ENCODE measurements around the gene AP5S1.

The AP5S1 gene

GRCh38 chr20:3803289-3803688 is 17.1 kb upstream of the AP5S1 start:
- no peak for TF ChIP-seq CTCF (IDR thresholded peaks at IDR 0.05; ENCODE audit: insufficient read depth, low read length, poor library complexity, severe bottlenecking)
- no peaks in the 10 kb centered on the region for H3K27me3 ChIP-seq (replicated peaks; ENCODE audit: control insufficient read depth, insufficient read depth, low read length)
- H3K4me3 ChIP-seq (replicated peaks; ENCODE audit: low read depth, low read length), result no peak overlapping the region
- no peak for DNase-seq (ENCODE audit: extremely low read depth, insufficient read length)
- H3K36me3 ChIP-seq (ENCODE audit: control insufficient read depth, insufficient read depth, low read length), result peaks cover 26% of the 10 kb centered on the region

- DNase-seq (ENCODE audit: extremely low read depth, insufficient read length), result no peak
- H3K4me3 ChIP-seq (replicated peaks; ENCODE audit: low read depth, low read length), result no peak overlapping the region
- H3K36me3 ChIP-seq (ENCODE audit: control insufficient read depth, insufficient read depth, low read length), result peaks cover 26% of the 10 kb centered on the region
- TF ChIP-seq CTCF (IDR thresholded peaks at IDR 0.05; ENCODE audit: insufficient read depth, low read length, poor library complexity, severe bottlenecking), result no peak
- H3K27me3 ChIP-seq (replicated peaks; ENCODE audit: control insufficient read depth, insufficient read depth, low read length), result no peaks in the 10 kb centered on the region
These were observed 16.5 kb upstream of the AP5S1 start for GRCh38 chr20:3803854-3804253.

DNA sequence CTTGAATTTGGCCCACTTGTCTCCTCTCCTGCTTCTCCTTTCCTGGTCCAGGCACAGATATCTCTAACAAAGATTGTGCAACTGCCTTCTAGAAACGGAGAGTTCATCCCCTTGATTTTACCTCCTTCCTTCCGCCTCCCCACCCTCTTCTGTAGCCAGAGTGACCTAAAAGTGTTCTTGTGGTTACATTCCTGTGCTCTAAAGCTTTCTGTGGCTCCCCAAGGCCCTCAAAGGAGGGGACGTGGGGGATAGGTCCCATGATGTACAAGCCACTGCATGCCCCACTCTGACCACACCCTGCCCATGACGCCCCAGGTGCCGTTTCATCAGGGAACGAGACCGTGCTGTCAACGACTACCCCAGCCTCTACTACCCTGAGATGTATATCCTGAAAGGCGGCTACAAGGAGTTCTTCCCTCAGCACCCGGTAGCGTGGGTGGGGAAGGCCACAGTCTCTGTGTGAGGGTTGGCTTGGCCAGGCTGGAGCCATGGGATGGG is 16.0 kb upstream of the AP5S1 start:
- Histone ChIP-seq H3K4me3 (replicated peaks; ENCODE audit: low read depth, low read length) (no peak overlapping the region), H3K27me3 (replicated peaks; ENCODE audit: control insufficient read depth, insufficient read depth, low read length) (no peaks in the 10 kb centered on the region), H3K36me3 (ENCODE audit: control insufficient read depth, insufficient read depth, low read length) (peaks cover 26% of the 10 kb centered on the region)
- no peak for DNase-seq (ENCODE audit: extremely low read depth, insufficient read length)
- TF ChIP-seq CTCF (IDR thresholded peaks at IDR 0.05; ENCODE audit: insufficient read depth, low read length, poor library complexity, severe bottlenecking), result no peak

GRCh38 chr20:3804781-3805180 is 15.6 kb upstream of the AP5S1 start:
- H3K36me3 ChIP-seq (ENCODE audit: control insufficient read depth, insufficient read depth, low read length), result peaks cover 26% of the 10 kb centered on the region
- TF ChIP-seq CTCF (IDR thresholded peaks at IDR 0.05; ENCODE audit: insufficient read depth, low read length, poor library complexity, severe bottlenecking), result no peak

DNA sequence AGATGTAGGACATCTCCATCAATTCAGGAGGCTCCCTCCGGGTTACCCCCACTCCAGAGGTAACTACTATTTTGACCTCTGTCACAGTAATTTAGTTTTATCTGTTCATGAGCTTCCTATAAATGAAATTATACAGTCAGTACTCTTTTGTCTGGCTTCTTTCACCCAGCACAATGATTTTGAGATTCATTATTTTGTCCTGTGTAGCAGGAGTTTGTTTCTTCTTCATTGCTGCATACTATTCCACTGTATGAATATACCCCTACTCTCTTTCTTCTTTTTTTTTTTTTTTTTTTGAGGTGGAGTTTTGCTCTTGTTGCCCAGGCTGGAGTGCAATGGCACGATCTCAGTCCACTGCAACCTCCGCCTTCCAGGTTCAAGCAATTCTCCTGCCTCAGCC is 11.8 kb upstream of the AP5S1 start:
- Histone ChIP-seq H3K36me3 (ENCODE audit: control insufficient read depth, insufficient read depth, low read length) (peaks cover 16% of the 10 kb centered on the region), H3K27me3 (replicated peaks; ENCODE audit: control insufficient read depth, insufficient read depth, low read length) (no peaks in the 10 kb centered on the region), H3K4me3 (replicated peaks; ENCODE audit: low read depth, low read length) (no peak overlapping the region)
- DNase-seq (ENCODE audit: extremely low read depth, insufficient read length), result no peak
- TF ChIP-seq CTCF (IDR thresholded peaks at IDR 0.05; ENCODE audit: insufficient read depth, low read length, poor library complexity, severe bottlenecking), result no peak

More at GRCh38 chr20:3804781-3805180, 15.6 kb upstream of the AP5S1 start:
- Histone ChIP-seq H3K27me3 (replicated peaks; ENCODE audit: control insufficient read depth, insufficient read depth, low read length) (no peaks in the 10 kb centered on the region), H3K4me3 (replicated peaks; ENCODE audit: low read depth, low read length) (no peak overlapping the region)
- no peak for DNase-seq (ENCODE audit: extremely low read depth, insufficient read length)

All from GM06990 (cell line).